Mucosa of rectum (tissue), 2 donors: ENCODE measurements around the gene CHST3.
"Not testable (repeated sequence)": the region's sequence is repeated elsewhere in the genome, so short reads cannot be mapped to it uniquely, and the experiment has no call there.

Source experiments
- H3K27ac ChIP-seq, 2 donors: one replicate each; pipeline ENCODE4 v1.7.0; 2013; ENCODE audit warnings: inconsistent platforms in 2 of 2, low read depth in 2 of 2, low read length in 2 of 2
- H3K27me3 ChIP-seq, 2 donors: one replicate each; pipeline ENCODE4 v1.7.0; 2013; ENCODE audit warnings: low read length in 2 of 2; ENCODE audit not compliant: control insufficient read depth in 2 of 2, insufficient read depth in 2 of 2
- H3K36me3 ChIP-seq, 2 donors: one replicate each; pipeline ENCODE4 v1.7.0; 2013; ENCODE audit warnings: low read length in 2 of 2; ENCODE audit not compliant: control insufficient read depth in 2 of 2, insufficient read depth in 2 of 2
- H3K4me1 ChIP-seq, 2 donors: one replicate each; pipeline ENCODE4 v1.7.0; 2013; ENCODE audit warnings: low read length in 2 of 2, mild to moderate bottlenecking in 1 of 2; ENCODE audit not compliant: control insufficient read depth in 2 of 2, insufficient read depth in 2 of 2
- H3K4me3 ChIP-seq, 2 donors: one replicate each; pipeline ENCODE4 v1.7.0; 2013; ENCODE audit warnings: low read length in 2 of 2
- H3K9ac ChIP-seq, 2 donors: one replicate each; pipeline ENCODE4 v1.7.0; 2013; ENCODE audit warnings: low read length in 2 of 2, low read depth in 1 of 2, mild to moderate bottlenecking in 1 of 2
- H3K9me3 ChIP-seq, 2 donors: one replicate each; pipeline ENCODE4 v1.7.0; 2013; ENCODE audit warnings: low read length in 2 of 2; ENCODE audit not compliant: control insufficient read depth in 2 of 2
- donor health status: healthy.
- donor health status: Normal muscosa, but diverticular disease.

Gene CHST3

DNA sequence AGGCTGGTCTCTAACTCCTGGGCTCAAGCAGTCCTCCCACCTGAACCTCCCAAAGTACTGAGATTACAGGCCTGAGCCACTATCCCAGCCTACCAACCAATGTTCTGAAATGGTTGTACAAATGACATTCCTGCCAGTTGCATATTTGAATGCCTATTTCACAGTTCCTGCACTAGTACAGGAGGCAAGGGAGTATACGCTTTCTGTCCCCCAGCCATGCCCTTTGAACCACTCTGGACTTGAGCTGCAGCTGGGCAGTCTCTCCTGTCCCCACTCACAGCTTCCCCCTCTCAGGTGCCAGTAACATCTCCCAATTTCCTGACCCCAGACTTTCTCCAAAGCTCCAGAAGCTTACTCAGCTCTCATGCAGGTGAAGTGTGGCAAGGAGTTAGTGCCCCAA lies 65.2 kb downstream of the CHST3 start:
- Histone ChIP-seq H3K27ac (no peak overlapping the region), H3K27me3 (no peaks in the 10 kb centered on the region), H3K9me3 (no peaks in the 10 kb centered on the region), H3K9ac (no peak overlapping the region), H3K4me1 (peaks cover 9 to 44% of the 10 kb centered on the region in 2 donors), H3K4me3 (no peak overlapping the region), H3K36me3 (no peaks in the 10 kb centered on the region)

DNA sequence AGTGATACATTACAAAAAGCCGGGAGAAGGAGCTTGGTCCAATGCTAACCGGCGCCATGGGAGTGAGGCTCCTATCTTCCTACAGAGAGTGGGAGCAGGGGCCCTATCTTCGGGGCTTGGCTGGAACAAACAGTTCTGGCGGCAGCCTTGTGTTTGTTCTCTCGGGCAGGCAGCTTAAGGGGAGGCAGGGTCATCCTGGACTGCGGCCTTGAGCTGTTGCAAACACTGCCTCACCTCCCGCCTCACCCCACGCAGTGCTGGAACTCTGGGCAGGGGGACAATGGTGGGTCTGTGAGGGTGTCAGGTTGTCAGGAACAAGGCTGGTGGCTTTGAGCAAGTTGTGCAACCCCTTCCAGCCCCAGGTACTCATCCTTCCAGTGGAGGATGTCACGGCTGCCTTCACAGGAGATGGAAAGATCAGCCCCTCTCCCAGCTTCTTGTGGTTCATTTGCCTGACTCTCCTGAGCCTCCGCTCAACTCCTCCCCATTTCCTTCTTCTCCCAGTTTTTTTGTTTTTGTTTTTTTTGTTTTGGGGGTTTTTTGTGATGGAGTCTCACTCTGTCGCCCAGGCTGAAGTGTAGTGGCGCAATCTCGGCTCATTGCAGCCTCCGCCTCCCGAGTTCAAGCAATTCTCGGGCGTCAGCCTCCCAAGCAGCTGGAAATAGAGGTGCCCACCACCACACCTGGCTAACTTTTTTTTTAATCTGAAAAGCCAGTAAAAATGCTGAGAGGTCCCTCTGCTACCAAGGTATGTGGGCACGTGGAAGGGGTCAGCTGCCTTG lies 66.8 kb downstream of the CHST3 start:
- Histone ChIP-seq H3K27ac (no peak overlapping the region), H3K4me3 (no peak overlapping the region), H3K4me1 (peaks cover 9 to 39% of the 10 kb centered on the region in 2 donors), H3K9me3 (no peaks in the 10 kb centered on the region), H3K27me3 (no peaks in the 10 kb centered on the region), H3K36me3 (no peaks in the 10 kb centered on the region), H3K9ac (no peak overlapping the region)

DNA sequence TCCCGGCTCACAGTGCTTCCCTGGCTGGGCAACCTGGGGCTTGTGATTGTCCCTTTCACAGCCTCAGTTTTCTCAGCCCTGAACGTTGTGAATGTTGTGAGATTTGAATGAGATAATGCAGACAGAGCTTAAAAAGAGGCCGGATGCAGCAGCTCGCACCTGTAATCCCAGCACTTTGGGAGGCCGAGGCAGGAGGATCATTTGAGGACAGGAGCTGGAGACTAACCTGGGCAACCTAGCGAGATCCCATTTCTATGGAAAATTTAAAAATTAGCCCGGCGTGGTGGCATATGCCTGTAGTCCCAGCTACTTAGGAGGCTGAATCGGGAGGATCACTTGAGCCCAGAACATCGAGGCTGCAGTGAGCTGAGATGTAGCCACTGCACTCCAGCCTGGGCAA lies 67.5 kb downstream of the CHST3 start:
- Histone ChIP-seq H3K27ac (no peak overlapping the region), H3K9ac (no peak overlapping the region), H3K27me3 (no peaks in the 10 kb centered on the region), H3K4me1 (peaks cover 9 to 31% of the 10 kb centered on the region in 2 donors), H3K36me3 (no peaks in the 10 kb centered on the region), H3K4me3 (no peak overlapping the region), H3K9me3 (no peaks in the 10 kb centered on the region)

DNA sequence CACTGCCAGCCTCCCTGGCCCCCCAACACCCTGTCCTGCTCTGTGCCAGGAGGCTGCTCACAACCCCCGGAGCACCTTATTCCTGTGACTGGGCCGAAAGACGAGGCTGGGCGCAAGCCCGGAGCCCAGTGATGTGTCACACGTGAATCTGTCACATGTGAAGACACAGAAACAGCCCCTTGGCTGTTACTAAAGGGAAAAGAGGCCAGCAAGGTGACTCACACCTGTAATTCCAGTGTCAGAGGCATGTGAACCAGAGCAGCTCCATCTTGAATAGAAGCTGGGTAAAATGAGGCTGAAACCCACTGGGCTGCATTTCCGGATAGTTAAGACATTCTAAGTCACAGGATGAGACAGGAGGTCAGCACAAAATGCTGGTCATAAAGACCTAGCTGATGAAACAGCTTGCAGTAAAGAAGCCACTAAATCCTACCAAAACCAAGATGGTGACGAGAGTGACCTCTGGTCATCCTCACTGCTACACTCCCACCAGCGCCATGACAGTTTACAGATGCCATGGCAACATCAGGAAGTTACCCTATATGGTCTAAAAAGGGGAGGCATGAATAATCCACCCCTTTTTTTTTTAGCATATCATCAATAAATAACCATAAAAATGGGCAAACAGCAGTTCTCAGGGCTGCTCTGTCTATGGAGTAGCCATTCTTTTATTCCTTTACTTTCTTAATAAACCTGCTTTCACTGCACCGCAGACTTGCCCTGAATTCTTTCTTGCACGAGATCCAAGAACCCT lies 68.4 kb downstream of the CHST3 start:
- H3K27me3 ChIP-seq = not testable (repeated sequence)

DNA sequence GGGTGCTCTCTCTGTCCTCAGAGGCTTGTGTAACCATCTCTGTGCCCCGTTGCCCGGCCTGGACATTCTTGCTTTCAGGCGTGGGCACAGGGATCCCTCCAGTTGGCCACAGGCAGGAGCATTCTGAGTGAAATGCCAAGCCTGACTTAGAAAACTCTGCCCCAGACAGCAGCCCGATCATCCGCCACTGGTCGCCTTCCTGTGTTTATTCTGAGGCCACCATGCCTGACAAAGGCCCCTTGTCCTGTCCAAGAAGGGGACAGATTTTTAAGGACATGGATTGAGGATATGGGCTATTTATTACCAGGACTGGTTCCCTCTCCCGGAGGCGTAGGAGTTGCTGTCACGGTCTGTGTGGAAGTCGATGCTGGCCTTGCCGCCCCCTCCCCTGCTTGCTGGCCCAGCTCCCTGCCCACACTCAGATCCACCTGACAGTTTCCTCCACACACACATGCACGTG lies 69.9 kb downstream of the CHST3 start:
- Histone ChIP-seq H3K27ac (no peak overlapping the region), H3K4me3 (no peak overlapping the region), H3K27me3 (no peaks in the 10 kb centered on the region), H3K9me3 (no peaks in the 10 kb centered on the region), H3K4me1 (peaks cover 6 to 28% of the 10 kb centered on the region in 2 donors), H3K9ac (no peak overlapping the region), H3K36me3 (no peaks in the 10 kb centered on the region)

More for the DNA sequence above, 68.4 kb downstream of the CHST3 start:
- not testable (repeated sequence) for H3K27ac ChIP-seq, H3K9ac ChIP-seq, H3K36me3 ChIP-seq, H3K9me3 ChIP-seq, H3K4me3 ChIP-seq
- peaks cover 6 to 29% of the 10 kb centered on the region in 2 donors for H3K4me1 ChIP-seq

DNA sequence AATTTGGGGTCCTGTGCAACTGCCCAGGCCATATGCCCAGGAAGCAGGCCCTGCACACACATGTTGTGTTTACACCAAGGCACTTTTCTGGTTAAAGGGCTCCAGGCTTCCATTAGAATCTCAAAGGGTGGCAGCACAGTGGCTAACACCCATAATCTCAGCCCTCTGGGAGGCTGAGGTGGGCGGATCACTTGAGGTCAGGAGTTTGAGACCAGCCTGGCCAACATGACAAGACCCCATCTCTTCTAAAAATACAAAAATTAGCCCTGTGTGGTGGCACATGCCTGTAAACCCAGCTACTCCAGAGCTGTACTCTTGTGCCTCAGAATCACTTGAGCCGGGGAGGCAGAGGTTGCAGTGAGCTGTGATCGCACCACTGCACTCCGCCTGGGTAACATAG lies 70.6 kb downstream of the CHST3 start:
- Histone ChIP-seq H3K9me3 (no peaks in the 10 kb centered on the region), H3K4me1 (peaks cover 4 to 24% of the 10 kb centered on the region in 2 donors), H3K27ac (no peak overlapping the region), H3K4me3 (no peak overlapping the region), H3K27me3 (no peaks in the 10 kb centered on the region), H3K9ac (no peak overlapping the region), H3K36me3 (no peaks in the 10 kb centered on the region)

DNA sequence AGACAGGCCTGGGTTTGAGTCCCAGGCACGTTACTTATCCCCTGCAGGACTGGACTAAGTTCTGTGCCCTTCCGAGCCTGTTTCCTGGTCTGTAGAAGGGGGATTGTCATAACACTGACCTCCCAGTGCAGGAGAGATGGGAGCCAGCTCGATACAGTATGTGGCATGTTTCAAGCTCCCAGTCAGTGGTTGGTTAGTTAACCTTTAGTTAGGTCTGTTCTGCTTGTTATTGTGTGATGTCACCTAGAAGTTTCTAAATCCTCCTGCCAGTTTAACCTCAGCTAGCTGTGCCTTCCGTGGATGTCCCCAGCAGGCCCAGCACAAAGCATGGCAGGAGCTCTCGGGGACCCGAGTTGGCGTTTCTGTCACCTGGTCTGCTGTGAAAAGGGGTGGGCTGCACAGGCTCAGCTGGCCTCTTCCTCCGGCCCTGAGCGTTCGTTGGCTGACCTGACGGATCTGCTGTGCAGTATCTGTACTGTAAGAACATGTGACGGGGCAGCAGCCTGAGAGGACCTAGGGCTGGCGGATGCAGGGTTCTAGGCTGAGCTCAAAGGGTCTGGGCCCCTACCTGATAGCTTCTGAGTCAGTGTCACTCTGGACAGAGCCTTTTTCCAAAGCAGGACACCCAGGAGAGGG lies 71.2 kb downstream of the CHST3 start:
- Histone ChIP-seq H3K4me3 (no peak overlapping the region), H3K36me3 (no peaks in the 10 kb centered on the region), H3K4me1 (peaks cover 2 to 19% of the 10 kb centered on the region in 2 donors), H3K9ac (no peak overlapping the region), H3K27me3 (no peaks in the 10 kb centered on the region), H3K9me3 (no peaks in the 10 kb centered on the region), H3K27ac (no peak overlapping the region)

DNA sequence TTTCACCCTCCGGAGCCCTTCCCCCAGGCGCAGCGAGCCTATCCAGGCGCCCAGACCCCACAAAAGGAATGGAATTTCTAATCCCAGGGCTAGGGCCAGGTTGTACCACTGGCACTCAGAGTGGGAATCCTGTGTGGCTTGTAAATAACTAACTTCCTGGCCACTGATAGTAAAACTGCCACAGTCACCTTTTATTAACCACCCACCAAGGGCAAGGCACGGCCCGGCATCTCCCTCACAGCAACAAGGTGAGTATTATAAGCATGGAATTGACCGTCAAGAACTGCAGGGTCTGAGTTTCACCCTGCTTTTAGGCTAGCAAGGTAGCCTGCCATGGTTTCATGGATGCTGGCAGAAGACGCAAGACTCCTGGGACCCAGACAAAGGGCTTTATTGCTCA lies 73.1 kb downstream of the CHST3 start:
- no peaks in the 10 kb centered on the region for H3K36me3 ChIP-seq
- no peak overlapping the region for H3K4me3 ChIP-seq
- H3K27ac ChIP-seq = no peak overlapping the region
- peaks cover 0 to 13% of the 10 kb centered on the region in 2 donors for H3K4me1 ChIP-seq
- H3K9me3 ChIP-seq = no peaks in the 10 kb centered on the region
- H3K27me3 ChIP-seq = no peaks in the 10 kb centered on the region
- H3K9ac ChIP-seq = no peak overlapping the region

DNA sequence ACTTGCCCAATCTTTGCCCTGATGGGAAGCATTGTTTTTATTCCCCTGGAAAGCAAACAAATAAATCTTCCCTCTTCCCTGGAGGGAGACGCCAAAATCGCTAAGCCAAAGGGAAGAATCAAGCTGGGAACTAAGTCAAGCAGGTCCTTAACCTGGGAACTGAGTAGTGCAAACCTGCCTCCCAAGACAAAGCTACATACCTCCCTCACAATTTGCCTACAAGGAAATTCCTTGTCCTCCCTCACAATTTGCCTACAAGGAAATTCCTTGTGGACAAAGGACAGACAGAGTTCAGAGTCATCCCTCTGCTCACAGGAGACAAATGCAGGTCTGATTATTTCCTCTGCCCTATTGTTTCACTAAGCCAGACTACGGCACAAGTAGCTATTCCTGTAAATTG lies 73.6 kb downstream of the CHST3 start:
- Histone ChIP-seq H3K9ac (no peak overlapping the region), H3K9me3 (no peaks in the 10 kb centered on the region), H3K4me1 (peaks cover 0 to 13% of the 10 kb centered on the region in 2 donors), H3K27ac (no peak overlapping the region), H3K27me3 (no peaks in the 10 kb centered on the region), H3K36me3 (no peaks in the 10 kb centered on the region), H3K4me3 (no peak overlapping the region)

DNA sequence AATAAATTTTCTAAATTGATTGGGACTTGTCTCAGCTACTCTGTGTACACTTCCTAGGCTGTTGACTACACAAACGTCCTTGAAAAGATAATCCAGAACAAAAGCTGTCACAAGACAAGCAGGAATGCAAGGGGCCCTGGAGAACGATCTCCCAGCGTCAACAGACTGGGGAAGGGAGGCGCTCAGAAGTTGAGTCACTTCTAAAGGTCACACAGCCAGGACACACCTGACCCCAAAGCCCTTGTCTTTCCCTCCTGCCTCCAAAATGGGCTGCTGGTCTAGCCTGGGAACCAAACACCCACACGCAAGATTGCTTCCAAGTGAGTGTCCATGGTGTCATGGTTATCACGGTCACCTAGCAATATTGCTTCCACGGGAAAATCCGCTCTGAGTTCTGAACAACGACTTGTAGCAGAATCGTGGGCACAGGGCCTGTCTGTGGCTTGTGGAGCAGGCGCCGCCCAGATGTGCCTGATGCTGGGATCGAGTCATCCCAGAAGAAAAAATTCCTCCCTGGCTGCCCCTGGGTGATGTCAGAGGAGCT lies 74.3 kb downstream of the CHST3 start:
- H3K4me1 ChIP-seq = peaks cover 0 to 13% of the 10 kb centered on the region in 2 donors
- no peak overlapping the region for H3K4me3 ChIP-seq
- H3K9ac ChIP-seq = no peak overlapping the region
- H3K27ac ChIP-seq = no peak overlapping the region
- H3K27me3 ChIP-seq = no peaks in the 10 kb centered on the region
- H3K9me3 ChIP-seq = no peaks in the 10 kb centered on the region
- H3K36me3 ChIP-seq = no peaks in the 10 kb centered on the region
